Astrocyte of the spinal cord (primary cell): Measurements from ENCODE around the gene SCYL1.
A peak's percentile ranks its signal among the peaks of the same experiment; 100 is the strongest.

Source experiments
- DNase-seq: peaks from one replicate; pipeline ENCODE4 v3.0.0; 2011; ENCODE audit warnings: low read depth, low spot score
- H3K4me3 ChIP-seq: 2 replicates; pipeline ENCODE4 v1.5.1; 2011; ENCODE audit warnings: low read depth, mild to moderate bottlenecking, low read length, moderate library complexity
- in situ Hi-C: cut with HindIII; loops from 2 replicates; pipeline ENCODE4 v1.10.0; 2017; ENCODE audit warnings: low sequenced_read_pairs
- TF ChIP-seq, protein P1 (sequence below): IDR thresholded peaks from 2 replicates; pipeline ENCODE4 v1.5.1; 2012; ENCODE audit warnings: low read depth, mild to moderate bottlenecking, low read length, inconsistent platforms

SCYL1 gene

DNA sequence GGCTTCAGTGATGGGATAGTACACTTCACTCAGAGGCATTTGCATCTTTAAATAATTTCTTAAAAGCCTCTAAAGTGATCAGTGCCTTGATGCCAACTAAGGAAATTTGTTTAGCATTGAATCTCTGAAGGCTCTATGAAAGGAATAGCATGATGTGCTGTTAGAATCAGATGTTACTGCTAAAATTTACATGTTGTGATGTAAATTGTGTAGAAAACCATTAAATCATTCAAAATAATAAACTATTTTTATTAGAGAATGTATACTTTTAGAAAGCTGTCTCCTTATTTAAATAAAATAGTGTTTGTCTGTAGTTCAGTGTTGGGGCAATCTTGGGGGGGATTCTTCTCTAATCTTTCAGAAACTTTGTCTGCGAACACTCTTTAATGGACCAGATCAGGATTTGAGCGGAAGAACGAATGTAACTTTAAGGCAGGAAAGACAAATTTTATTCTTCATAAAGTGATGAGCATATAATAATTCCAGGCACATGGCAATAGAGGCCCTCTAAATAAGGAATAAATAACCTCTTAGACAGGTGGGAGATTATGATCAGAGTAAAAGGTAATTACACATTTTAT is 21.4 kb upstream of the SCYL1 start:
- no peak for DNase-seq
- H3K4me3 ChIP-seq: peak overlapping the region; percentile 91
- TF ChIP-seq, protein P1, sequence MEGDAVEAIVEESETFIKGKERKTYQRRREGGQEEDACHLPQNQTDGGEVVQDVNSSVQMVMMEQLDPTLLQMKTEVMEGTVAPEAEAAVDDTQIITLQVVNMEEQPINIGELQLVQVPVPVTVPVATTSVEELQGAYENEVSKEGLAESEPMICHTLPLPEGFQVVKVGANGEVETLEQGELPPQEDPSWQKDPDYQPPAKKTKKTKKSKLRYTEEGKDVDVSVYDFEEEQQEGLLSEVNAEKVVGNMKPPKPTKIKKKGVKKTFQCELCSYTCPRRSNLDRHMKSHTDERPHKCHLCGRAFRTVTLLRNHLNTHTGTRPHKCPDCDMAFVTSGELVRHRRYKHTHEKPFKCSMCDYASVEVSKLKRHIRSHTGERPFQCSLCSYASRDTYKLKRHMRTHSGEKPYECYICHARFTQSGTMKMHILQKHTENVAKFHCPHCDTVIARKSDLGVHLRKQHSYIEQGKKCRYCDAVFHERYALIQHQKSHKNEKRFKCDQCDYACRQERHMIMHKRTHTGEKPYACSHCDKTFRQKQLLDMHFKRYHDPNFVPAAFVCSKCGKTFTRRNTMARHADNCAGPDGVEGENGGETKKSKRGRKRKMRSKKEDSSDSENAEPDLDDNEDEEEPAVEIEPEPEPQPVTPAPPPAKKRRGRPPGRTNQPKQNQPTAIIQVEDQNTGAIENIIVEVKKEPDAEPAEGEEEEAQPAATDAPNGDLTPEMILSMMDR: no peak
- in situ Hi-C loops: no loop called here

DNA sequence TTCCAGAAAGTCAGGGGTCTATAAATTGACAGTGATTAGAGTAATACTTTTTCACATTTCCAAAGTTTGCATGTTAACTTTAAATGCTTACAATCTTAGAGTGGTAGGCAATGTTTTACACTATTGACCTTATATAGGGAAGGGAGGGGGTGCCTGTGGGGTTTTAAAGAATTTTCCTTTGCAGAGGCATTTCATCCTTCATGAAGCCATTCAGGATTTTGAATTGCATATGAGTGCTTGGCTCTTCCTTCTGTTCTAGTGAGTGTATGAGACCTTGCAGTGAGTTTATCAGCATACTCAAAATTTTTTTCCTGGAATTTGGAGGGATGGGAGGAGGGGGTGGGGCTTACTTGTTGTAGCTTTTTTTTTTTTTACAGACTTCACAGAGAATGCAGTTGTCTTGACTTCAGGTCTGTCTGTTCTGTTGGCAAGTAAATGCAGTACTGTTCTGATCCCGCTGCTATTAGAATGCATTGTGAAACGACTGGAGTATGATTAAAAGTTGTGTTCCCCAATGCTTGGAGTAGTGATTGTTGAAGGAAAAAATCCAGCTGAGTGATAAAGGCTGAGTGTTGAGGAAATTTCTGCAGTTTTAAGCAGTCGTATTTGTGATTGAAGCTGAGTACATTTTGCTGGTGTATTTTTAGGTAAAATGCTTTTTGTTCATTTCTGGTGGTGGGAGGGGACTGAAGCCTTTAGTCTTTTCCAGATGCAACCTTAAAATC is 20.8 kb upstream of the SCYL1 start:
- H3K4me3 ChIP-seq: peak overlapping the region; percentile 91
- peak; percentile 73 for DNase-seq
- in situ Hi-C loops: no loop called here
- TF ChIP-seq, protein P1: no peak

DNA sequence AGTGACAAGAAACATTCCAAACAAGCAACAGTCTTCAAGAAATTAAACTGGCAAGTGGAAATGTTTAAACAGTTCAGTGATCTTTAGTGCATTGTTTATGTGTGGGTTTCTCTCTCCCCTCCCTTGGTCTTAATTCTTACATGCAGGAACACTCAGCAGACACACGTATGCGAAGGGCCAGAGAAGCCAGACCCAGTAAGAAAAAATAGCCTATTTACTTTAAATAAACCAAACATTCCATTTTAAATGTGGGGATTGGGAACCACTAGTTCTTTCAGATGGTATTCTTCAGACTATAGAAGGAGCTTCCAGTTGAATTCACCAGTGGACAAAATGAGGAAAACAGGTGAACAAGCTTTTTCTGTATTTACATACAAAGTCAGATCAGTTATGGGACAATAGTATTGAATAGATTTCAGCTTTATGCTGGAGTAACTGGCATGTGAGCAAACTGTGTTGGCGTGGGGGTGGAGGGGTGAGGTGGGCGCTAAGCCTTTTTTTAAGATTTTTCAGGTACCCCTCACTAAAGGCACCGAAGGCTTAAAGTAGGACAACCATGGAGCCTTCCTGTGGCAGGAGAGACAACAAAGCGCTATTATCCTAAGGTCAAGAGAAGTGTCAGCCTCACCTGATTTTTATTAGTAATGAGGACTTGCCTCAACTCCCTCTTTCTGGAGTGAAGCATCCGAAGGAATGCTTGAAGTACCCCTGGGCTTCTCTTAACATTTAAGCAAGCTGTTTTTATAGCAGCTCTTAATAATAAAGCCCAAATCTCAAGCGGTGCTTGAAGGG is 20.0 kb upstream of the SCYL1 start:
- in situ Hi-C loops: no loop called here
- H3K4me3 ChIP-seq: peak overlapping the region; percentile 91
- DNase-seq: peak; percentile 68
- TF ChIP-seq, protein P1: no peak

DNA sequence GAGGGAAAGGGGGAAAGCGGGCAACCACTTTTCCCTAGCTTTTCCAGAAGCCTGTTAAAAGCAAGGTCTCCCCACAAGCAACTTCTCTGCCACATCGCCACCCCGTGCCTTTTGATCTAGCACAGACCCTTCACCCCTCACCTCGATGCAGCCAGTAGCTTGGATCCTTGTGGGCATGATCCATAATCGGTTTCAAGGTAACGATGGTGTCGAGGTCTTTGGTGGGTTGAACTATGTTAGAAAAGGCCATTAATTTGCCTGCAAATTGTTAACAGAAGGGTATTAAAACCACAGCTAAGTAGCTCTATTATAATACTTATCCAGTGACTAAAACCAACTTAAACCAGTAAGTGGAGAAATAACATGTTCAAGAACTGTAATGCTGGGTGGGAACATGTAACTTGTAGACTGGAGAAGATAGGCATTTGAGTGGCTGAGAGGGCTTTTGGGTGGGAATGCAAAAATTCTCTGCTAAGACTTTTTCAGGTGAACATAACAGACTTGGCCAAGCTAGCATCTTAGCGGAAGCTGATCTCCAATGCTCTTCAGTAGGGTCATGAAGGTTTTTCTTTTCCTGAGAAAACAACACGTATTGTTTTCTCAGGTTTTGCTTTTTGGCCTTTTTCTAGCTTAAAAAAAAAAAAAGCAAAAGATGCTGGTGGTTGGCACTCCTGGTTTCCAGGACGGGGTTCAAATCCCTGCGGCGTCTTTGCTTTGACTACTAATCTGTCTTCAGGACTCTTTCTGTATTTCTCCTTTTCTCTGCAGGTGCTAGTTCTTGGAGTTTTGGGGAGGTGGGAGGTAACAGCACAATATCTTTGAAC is 19.2 kb upstream of the SCYL1 start:
- DNase-seq: peak; percentile 63

DNA sequence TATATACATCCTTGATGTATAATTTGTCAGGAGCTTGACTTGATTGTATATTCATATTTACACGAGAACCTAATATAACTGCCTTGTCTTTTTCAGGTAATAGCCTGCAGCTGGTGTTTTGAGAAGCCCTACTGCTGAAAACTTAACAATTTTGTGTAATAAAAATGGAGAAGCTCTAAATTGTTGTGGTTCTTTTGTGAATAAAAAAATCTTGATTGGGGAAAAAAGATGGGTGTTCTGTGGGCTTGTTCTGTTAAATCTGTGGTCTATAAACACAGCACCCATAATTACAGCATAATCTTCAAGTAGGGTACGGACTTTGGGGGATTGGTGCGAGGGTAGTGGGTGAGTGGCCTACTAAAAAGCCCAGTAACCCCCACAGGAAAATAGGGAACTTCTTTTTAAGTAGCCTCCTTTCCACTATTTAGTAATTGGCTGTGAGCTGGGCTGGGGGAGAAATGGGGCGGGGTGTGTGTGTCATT is 18.6 kb upstream of the SCYL1 start:
- TF ChIP-seq, protein P1: no peak
- H3K4me3 ChIP-seq: peak overlapping the region; percentile 91
- DNase-seq: no peak
- in situ Hi-C loops: no loop called here

More for the DNA sequence above, 19.2 kb upstream of the SCYL1 start:
- in situ Hi-C loops: no loop called here
- H3K4me3 ChIP-seq: peak overlapping the region; percentile 91
- TF ChIP-seq, protein P1: no peak
